Measurements from ENCODE around the gene C20orf96.
A peak's percentile ranks its signal among the peaks of the same experiment; 100 is the strongest.
"Not testable (repeated sequence)": the region's sequence is repeated elsewhere in the genome, so short reads cannot be mapped to it uniquely, and the experiment has no call there.

The C20orf96 gene

GRCh38 chr20:259981-260380 is 30.6 kb downstream of the C20orf96 start:
- TF ChIP-seq CTCF (IDR thresholded peaks at IDR 0.05; ENCODE audit: control insufficient read depth, extremely low read depth, insufficient read depth) = no peak
- H3K4me3 ChIP-seq (ENCODE audit: low read depth, low read length) = no peak overlapping the region
- DNase-seq (ENCODE audit: low read depth) = no peak

- no peak for DNase-seq (ENCODE audit: low read depth)
- no peak overlapping the region for H3K4me3 ChIP-seq (ENCODE audit: low read depth, low read length)
- TF ChIP-seq CTCF (IDR thresholded peaks at IDR 0.05; ENCODE audit: control insufficient read depth, extremely low read depth, insufficient read depth) = no peak
Measured at GRCh38 chr20:258963-259362, 31.6 kb downstream of the C20orf96 start.

GRCh38 chr20:258269-258858 is 32.2 kb downstream of the C20orf96 start:
- no peak overlapping the region for H3K4me3 ChIP-seq (ENCODE audit: low read depth, low read length)
- no peak for TF ChIP-seq CTCF (IDR thresholded peaks at IDR 0.05; ENCODE audit: control insufficient read depth, extremely low read depth, insufficient read depth)
- DNase-seq (ENCODE audit: low read depth) = no peak

- 0 out of 2 replicates have a peak within 1 kb of the TSS, but pooled peaks have one; percentile 1 for H3K4me3 ChIP-seq (ENCODE audit: low read depth, low read length)
- peak; percentile 97 for DNase-seq (ENCODE audit: low read depth)
- no peak for TF ChIP-seq CTCF (IDR thresholded peaks at IDR 0.05; ENCODE audit: control insufficient read depth, extremely low read depth, insufficient read depth)
Measured at GRCh38 chr20:257419-257818, 33.1 kb downstream of the C20orf96 start, which contains the start of gene DEFB132. Gene DEFB132 (plus strand): TSS chr20:257724. CDS start chr20:257779, 55 bp downstream.

GRCh38 chr20:253447-253846 is 37.1 kb downstream of the C20orf96 start:
- not testable (repeated sequence) for DNase-seq (ENCODE audit: low read depth)

GRCh38 chr20:252801-253200 is 37.7 kb downstream of the C20orf96 start:
- no peak overlapping the region for H3K4me3 ChIP-seq (ENCODE audit: low read depth, low read length)
- no peak for DNase-seq (ENCODE audit: low read depth)
- TF ChIP-seq CTCF (IDR thresholded peaks at IDR 0.05; ENCODE audit: control insufficient read depth, extremely low read depth, insufficient read depth) = no peak

More at GRCh38 chr20:253447-253846, 37.1 kb downstream of the C20orf96 start:
- H3K4me3 ChIP-seq (ENCODE audit: low read depth, low read length) = not testable (repeated sequence)

GRCh38 chr20:251354-251753 is 39.2 kb downstream of the C20orf96 start:
- TF ChIP-seq CTCF (IDR thresholded peaks at IDR 0.05; ENCODE audit: control insufficient read depth, extremely low read depth, insufficient read depth) = no peak
- H3K4me3 ChIP-seq (ENCODE audit: low read depth, low read length) = no peak overlapping the region
- DNase-seq (ENCODE audit: low read depth) = no peak

Data from LNCaP clone FGC (cell line).